Tibial nerve (tissue), 4 donors: ENCODE results near the gene NSFL1C.
A peak's percentile ranks its signal among the peaks of the same experiment; 100 is the strongest.

ENCODE experiments used
- CTCF ChIP-seq, 5 experiments: fragments of 200-600 bp in 3 of 5; fragments of 450-650 bp in 2 of 5; sonication (generic) in 3 of 5; IDR thresholded peaks; one replicate each; pipeline ENCODE4 v1.5.1; 2016 to 2019; ENCODE audit warnings: antibody characterized with exemption in 5 of 5, mild to moderate bottlenecking in 3 of 5, moderate library complexity in 2 of 5
- EP300 ChIP-seq, 2 donors: sonication (generic); formaldehyde crosslinking; IDR thresholded peaks; one replicate each; pipeline ENCODE4 v1.6.1; 2017; ENCODE audit warnings: antibody characterized with exemption in 2 of 2, mild to moderate bottlenecking in 1 of 2
- POLR2A ChIP-seq, 2 donors: fragments of 450-650 bp; IDR thresholded peaks; one replicate each; pipeline ENCODE4 v1.6.1; 2017; ENCODE audit warnings: antibody characterized with exemption in 2 of 2, mild to moderate bottlenecking in 2 of 2, moderate library complexity in 2 of 2

- TF ChIP-seq POLR2A (IDR thresholded peaks at IDR 0.05) (peak in 1 of 2 donors; percentile 9), CTCF (IDR thresholded peaks at IDR 0.05) (no peak), EP300 (IDR thresholded peaks at IDR 0.05) (peak in 1 of 2 donors; percentile 44)
These were observed 23.3 kb upstream of the NSFL1C start for GRCh38 chr20:1489764-1490436.
